ENCODE data around the gene ZBTB37.
"Not testable (repeated sequence)": the region's sequence is repeated elsewhere in the genome, so short reads cannot be mapped to it uniquely, and the experiment has no call there.

Gene ZBTB37

GRCh38 chr1:173856014-173856413, 12.2 kb upstream of the ZBTB37 start:
- H3K9ac ChIP-seq (ENCODE audit: low read length): no peak overlapping the region
- no peaks in the 10 kb centered on the region for H3K9me3 ChIP-seq (ENCODE audit: low read length)
- no peak overlapping the region for H3K4me2 ChIP-seq (ENCODE audit: low read length)
- H3K4me3 ChIP-seq (ENCODE audit: low read depth, low read length, poor library complexity, severe bottlenecking): no peak overlapping the region
- no peaks in the 10 kb centered on the region for H3K4me1 ChIP-seq (ENCODE audit: insufficient read depth, low read length, severe bottlenecking)
- H3K27ac ChIP-seq (ENCODE audit: low read depth, low read length, poor library complexity, severe bottlenecking): no peak overlapping the region
- H3F3A ChIP-seq (ENCODE audit: insufficient read depth, low read length): no peaks in the 10 kb centered on the region
- no peaks in the 10 kb centered on the region for H4K20me1 ChIP-seq (ENCODE audit: insufficient read depth, low read length)
- no peak overlapping the region for H2AFZ ChIP-seq (ENCODE audit: low read length)
- H3K79me2 ChIP-seq (ENCODE audit: insufficient read depth, low read length): no peaks in the 10 kb centered on the region
- no peaks in the 10 kb centered on the region for H3K9me2 ChIP-seq (ENCODE audit: low read depth, low read length)
- TF ChIP-seq EZH2 (IDR thresholded peaks at IDR 0.05; ENCODE audit: borderline replicate concordance, low read length): no peak
- TF ChIP-seq CTCF (IDR thresholded peaks at IDR 0.05; ENCODE audit: low read length): no peak
- H3K36me3 ChIP-seq (ENCODE audit: insufficient read depth, low read length): peaks cover 71% of the 10 kb centered on the region
- H3K27me3 ChIP-seq (ENCODE audit: insufficient read depth, low read length): no peaks in the 10 kb centered on the region

GRCh38 chr1:173856903-173857302, 11.3 kb upstream of the ZBTB37 start:
- peaks cover 72% of the 10 kb centered on the region for H3K36me3 ChIP-seq (ENCODE audit: insufficient read depth, low read length)
- no peak overlapping the region for H3K4me3 ChIP-seq (ENCODE audit: low read depth, low read length, poor library complexity, severe bottlenecking)

GRCh38 chr1:173857363-173857917, 10.7 kb upstream of the ZBTB37 start:
- H3K9ac ChIP-seq (ENCODE audit: low read length): no peak overlapping the region
- no peak overlapping the region for H3K27ac ChIP-seq (ENCODE audit: low read depth, low read length, poor library complexity, severe bottlenecking)
- no peaks in the 10 kb centered on the region for H3K27me3 ChIP-seq (ENCODE audit: insufficient read depth, low read length)
- H3K36me3 ChIP-seq (ENCODE audit: insufficient read depth, low read length): peaks cover 73% of the 10 kb centered on the region
- H3K4me3 ChIP-seq (ENCODE audit: low read depth, low read length, poor library complexity, severe bottlenecking): no peak overlapping the region
- peaks cover under 1% of the 10 kb centered on the region for H3K4me1 ChIP-seq (ENCODE audit: insufficient read depth, low read length, severe bottlenecking)
- H3F3A ChIP-seq (ENCODE audit: insufficient read depth, low read length): 0 out of 2 replicates have a peak, but pooled peaks cover 6% of the 10 kb centered on the region
- no peak overlapping the region for H2AFZ ChIP-seq (ENCODE audit: low read length)
- no peaks in the 10 kb centered on the region for H3K79me2 ChIP-seq (ENCODE audit: insufficient read depth, low read length)
- TF ChIP-seq CTCF (IDR thresholded peaks at IDR 0.05; ENCODE audit: low read length): no peak
- no peak for TF ChIP-seq EZH2 (IDR thresholded peaks at IDR 0.05; ENCODE audit: borderline replicate concordance, low read length)
- H3K9me3 ChIP-seq (ENCODE audit: low read length): no peaks in the 10 kb centered on the region
- H4K20me1 ChIP-seq (ENCODE audit: insufficient read depth, low read length): no peaks in the 10 kb centered on the region
- no peak overlapping the region for H3K4me2 ChIP-seq (ENCODE audit: low read length)
- H3K9me2 ChIP-seq (ENCODE audit: low read depth, low read length): no peaks in the 10 kb centered on the region

More at GRCh38 chr1:173856903-173857302, 11.3 kb upstream of the ZBTB37 start:
- TF ChIP-seq EZH2 (IDR thresholded peaks at IDR 0.05; ENCODE audit: borderline replicate concordance, low read length) (no peak), CTCF (IDR thresholded peaks at IDR 0.05; ENCODE audit: low read length) (no peak)
- H3K9me3 ChIP-seq (ENCODE audit: low read length): no peaks in the 10 kb centered on the region
- H3K27me3 ChIP-seq (ENCODE audit: insufficient read depth, low read length): no peaks in the 10 kb centered on the region
- H4K20me1 ChIP-seq (ENCODE audit: insufficient read depth, low read length): no peaks in the 10 kb centered on the region
- no peaks in the 10 kb centered on the region for H3K79me2 ChIP-seq (ENCODE audit: insufficient read depth, low read length)
- no peak overlapping the region for H3K27ac ChIP-seq (ENCODE audit: low read depth, low read length, poor library complexity, severe bottlenecking)
- no peak overlapping the region for H3K9ac ChIP-seq (ENCODE audit: low read length)
- no peak overlapping the region for H3K4me2 ChIP-seq (ENCODE audit: low read length)
- H3K9me2 ChIP-seq (ENCODE audit: low read depth, low read length): no peaks in the 10 kb centered on the region
- no peak overlapping the region for H2AFZ ChIP-seq (ENCODE audit: low read length)
- 0 out of 2 replicates have a peak, but pooled peaks cover 4% of the 10 kb centered on the region for H3F3A ChIP-seq (ENCODE audit: insufficient read depth, low read length)
- no peaks in the 10 kb centered on the region for H3K4me1 ChIP-seq (ENCODE audit: insufficient read depth, low read length, severe bottlenecking)

- H2AFZ ChIP-seq (ENCODE audit: low read length); H3K27me3 ChIP-seq (ENCODE audit: insufficient read depth, low read length); H3K4me3 ChIP-seq (ENCODE audit: low read depth, low read length, poor library complexity, severe bottlenecking); H3K9me2 ChIP-seq (ENCODE audit: low read depth, low read length); H3K9me3 ChIP-seq (ENCODE audit: low read length); H3K4me2 ChIP-seq (ENCODE audit: low read length); H4K20me1 ChIP-seq (ENCODE audit: insufficient read depth, low read length); H3K79me2 ChIP-seq (ENCODE audit: insufficient read depth, low read length); H3K27ac ChIP-seq (ENCODE audit: low read depth, low read length, poor library complexity, severe bottlenecking); H3K9ac ChIP-seq (ENCODE audit: low read length): not testable (repeated sequence)
- Histone ChIP-seq H3K36me3 (ENCODE audit: insufficient read depth, low read length) (peaks cover 75% of the 10 kb centered on the region), H3F3A (ENCODE audit: insufficient read depth, low read length) (peaks cover 27% of the 10 kb centered on the region; the same call in 1 of the 2 replicates), H3K4me1 (ENCODE audit: insufficient read depth, low read length, severe bottlenecking) (peaks cover 15% of the 10 kb centered on the region)
Observed at GRCh38 chr1:173859547-173859946, 8.6 kb upstream of the ZBTB37 start.

Data from OCI-LY1 (cell line).